GM21825 (cell line): ENCODE data around the gene TRAF7.
"Not testable (repeated sequence)": the region's sequence is repeated elsewhere in the genome, so short reads cannot be mapped to it uniquely, and the experiment has no call there.

ENCODE experiments used
- ATAC-seq: cut with Tn5 transposase; IDR thresholded peaks from one replicate; pipeline ENCODE4 v1.9.1; 2021; ENCODE audit warnings: mild to moderate bottlenecking, moderate library complexity; ENCODE audit not compliant: unreplicated experiment

Gene TRAF7

DNA sequence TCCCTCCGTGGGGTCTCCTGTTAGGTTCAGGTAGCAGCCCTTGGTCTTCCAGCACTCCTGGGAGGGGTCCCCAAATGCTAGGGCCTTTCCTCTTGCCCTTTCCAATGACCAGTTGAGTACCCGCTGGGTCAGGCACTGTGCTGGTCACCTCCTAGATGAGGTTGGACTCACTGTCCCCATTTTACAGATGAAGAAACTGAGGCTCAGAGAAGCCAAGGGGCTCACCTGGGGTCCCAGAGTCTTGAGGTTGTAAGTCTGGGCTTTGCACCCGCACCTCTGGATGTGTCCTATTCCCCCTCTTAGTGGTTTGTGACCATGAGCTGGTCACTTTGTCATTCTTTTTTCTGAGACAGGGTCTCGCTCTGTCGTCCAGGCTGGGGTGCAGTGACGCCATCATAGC is 42.2 kb downstream of the TRAF7 start:
- ATAC-seq = no peak

DNA sequence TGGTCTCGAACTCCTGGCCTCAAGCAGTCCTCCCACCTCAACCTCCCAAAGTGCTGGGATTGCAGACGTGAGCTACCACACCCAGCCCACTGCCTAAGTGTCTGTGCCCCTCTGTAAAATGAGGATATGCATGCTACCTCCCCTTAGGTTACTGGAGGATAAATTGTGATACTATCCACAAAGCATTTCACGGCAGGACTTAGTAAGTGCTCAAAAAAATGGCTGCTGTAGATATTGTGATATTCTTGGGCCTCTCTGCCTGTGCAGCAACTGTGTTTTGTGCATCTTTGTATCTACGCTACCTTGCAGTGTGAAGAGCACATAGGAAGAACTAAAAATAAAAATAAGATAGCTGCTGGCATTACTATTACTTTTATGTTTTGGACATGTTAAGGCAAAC is 42.7 kb downstream of the TRAF7 start:
- ATAC-seq = no peak

DNA sequence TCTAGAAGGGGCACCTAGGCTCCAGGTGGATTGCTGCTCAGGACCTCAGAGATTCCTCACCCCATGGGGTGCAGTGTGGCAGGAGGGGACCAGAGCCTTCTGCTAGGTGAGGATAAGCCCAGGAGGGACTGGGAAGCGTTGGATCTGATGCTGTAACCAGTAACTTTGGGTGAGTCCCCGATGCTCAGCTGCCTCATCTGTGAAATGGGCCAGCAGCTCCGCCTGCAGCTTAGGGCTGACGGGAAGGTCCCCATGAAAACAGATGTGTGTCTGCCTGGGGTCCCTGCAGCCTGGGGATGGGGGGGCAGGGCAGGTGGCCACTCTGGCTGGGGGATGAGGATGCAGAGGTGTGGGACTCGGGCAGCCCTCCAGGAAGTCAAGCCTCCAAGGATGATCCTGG is 43.5 kb downstream of the TRAF7 start:
- no peak for ATAC-seq

DNA sequence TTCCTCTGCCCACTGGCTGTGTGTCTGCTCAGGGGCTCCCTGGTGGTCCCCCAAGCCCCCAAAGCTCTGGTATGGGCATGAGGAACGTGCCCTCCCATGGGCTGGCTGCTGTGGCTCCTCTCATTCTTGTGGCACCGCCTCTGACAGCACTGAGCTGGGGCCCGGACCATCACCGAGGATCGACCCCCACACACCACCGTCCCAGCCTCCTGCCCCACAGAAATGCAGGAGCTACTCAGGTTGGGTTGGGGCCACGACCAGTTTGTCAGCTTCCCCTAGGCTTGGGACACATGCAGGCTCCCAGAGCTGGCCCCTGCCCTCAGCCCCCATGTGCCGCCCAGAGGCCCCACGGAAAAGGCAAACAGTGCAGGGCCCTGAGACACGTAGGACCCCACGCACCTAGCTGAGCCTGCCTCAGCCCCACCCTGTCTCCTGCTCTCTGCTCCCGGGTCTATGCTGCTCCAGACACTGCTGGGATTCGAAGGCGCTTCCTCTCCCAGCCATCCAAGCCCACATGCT is 44.1 kb downstream of the TRAF7 start:
- no peak for ATAC-seq

DNA sequence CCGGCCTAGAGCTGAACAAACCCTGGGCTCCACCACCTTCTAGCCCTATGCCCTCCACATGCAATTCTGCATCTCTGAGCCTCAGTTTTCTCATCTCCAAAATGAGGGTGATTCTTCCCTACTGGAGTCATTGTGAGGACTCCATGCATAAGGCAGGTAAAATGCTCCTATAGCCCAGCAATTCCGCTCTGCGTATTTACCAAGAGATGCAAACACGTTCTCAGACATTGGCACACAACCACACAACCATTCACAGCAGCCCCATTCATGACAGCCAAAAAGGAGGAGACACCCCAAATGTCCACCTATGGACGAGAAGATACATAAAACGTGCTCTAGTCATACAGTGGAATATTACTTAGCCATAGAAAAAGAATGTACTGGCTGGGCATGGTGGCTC is 44.7 kb downstream of the TRAF7 start:
- no peak for ATAC-seq

DNA sequence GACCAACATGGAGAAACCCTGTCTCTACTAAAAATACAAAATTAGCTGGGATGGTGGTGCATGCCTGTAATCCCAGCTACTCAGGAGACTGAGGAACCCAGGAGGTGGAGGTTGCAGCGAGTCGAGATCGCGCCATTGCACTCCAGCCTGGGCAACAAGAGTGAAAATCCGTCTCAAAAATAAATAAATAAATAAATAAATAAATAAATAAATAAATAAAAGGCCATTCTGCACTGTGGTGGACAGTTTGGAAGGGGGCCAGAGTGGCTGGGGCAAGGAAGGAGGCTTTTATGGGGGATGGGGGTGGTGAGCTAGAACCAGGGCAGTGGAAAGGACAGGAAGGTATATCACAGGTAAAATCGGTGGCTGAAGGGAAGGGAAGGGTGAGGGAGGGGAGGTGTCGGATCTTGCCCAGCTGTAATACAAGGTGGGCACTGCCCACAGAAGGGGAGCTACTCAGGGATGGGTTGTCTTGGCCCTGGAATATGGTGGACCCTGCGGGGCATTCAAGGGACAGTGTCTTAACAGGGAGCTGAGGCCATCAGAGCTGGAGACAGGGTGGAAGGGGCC is 47.6 kb downstream of the TRAF7 start:
- not testable (repeated sequence) for ATAC-seq

DNA sequence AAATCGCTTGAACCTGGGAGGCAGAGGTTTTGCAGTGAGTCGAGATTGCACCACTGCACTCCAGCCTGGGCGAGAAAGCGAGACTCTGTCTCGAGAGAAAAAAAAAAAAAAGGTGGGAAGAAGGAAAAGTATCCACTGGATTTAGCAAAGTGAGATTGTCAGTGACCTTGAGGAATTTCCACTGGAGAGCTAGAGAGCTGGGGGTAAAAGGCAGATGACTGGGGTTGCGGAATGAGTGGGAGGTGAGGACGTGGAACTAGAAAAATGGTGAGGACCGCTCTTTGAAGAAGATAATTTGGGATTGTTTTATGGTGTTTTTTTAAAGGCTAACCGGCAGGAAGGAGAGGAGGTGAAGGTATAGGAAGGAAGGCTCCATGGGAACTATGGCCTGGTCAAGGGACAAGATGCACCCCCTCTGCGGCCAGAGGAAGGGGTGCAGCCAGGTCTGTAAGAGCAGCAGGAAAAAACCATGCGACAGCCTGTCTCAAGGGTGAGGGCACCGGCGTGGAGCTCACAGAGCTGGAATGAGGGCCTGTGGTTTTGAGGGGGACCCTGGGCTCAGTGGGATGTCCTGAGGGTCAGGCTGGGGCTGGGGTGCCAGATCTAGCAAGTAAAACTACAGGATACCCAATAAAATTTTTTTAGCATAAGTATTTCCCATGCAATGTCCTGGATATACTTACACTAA is 49.0 kb downstream of the TRAF7 start:
- ATAC-seq = no peak

DNA sequence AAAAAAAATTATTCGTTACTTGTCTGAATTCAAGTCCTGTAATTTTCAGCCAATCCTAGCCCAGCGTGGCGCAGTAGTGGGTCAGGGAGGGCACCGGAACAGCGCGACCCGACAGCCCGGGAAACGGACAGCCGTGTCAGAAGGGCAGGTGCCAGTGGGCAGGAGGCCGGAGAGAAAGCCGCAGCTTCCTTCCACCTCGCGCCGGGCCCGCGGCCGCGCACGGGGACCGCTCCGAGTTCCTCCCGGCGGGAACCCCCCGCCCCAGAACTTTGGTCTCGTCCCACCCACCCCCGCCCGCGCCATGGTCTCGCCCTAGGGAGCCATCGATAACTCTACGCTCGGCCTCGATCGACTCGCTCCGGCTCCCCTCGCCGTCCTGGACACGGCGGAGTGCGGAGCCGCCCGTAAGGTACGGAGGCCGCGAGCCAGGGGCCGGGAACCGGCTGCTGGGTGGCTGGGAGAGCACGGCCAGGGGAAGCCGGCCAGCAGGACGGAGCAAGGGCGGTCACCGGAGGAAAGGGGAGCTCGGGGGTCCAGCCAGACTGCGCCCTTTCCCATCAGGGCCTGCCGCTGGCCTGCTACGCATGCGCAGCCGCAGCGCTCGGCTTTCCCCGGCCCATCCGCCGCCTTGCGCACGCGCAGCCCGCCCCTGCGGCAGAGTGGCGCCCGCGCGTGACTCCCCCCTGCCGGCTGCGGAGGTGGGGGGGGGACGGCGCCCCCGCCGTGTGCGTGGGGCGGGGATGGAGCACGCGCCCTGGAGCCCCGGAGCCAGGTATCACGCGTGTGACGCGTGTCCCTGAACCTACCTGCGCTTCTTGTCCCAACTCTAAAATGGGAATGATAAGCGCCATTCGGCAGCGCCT is 49.8 kb downstream of the TRAF7 start, which contains the start of gene MLST8:
MLST8 (plus strand) TSS at position 351 of the 863 bp plus-strand sequence. CDS start 632 bp downstream, outside the sequence.
- ATAC-seq = peak; percentile 53

DNA sequence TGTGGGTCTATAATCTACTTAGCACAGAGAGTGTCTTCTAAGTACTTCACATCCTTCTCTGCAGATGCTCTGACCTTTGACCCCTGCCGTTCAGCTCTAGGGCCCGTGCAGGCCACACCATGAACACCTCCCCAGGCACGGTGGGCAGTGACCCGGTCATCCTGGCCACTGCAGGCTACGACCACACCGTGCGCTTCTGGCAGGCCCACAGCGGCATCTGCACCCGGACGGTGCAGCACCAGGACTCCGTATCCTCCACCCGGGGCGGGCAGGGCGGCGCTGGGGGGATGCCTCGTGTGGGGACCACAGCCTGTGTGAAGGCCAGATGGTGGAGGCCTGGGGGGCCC is 50.4 kb downstream of the TRAF7 start:
- peak; percentile 13 for ATAC-seq

DNA sequence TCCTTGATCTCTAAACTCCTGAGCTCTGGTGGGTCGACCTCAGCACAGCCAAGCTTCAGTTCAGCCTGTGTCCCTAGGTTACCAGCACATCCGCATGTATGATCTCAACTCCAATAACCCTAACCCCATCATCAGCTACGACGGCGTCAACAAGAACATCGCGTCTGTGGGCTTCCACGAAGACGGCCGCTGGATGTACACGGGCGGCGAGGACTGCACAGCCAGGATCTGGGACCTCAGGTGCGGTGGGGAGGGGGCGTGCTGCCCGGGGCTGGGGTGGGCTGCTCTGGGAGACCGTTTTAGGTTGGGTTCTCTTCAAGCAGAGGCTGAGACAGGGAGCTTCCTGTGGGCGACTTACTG is 50.8 kb downstream of the TRAF7 start:
- peak; percentile 2 for ATAC-seq

DNA sequence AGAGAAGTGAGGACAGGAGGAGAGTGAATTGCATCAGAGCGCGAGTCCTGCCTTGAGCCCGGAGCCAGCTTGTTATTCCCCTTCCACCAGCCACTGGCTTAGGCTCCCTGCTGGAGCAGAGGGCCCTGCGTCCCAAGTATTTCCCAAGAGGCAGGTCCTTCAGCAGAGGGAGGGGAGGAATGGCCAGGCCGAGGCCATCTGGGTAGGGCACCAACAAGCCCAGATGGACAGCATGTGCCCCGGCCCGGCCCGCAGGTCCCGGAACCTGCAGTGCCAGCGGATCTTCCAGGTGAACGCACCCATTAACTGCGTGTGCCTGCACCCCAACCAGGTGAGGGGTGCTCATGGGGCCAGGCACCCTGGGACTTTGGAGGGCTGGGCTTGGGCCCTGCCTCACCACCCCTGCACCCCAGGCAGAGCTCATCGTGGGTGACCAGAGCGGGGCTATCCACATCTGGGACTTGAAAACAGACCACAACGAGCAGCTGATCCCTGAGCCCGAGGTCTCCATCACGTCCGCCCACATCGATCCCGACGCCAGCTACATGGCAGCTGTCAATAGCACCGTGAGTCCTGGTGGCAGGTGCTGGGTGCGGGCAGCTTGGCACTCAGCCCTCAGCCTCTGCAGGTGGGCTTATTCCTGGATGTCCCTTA is 51.3 kb downstream of the TRAF7 start:
- ATAC-seq = no peak

DNA sequence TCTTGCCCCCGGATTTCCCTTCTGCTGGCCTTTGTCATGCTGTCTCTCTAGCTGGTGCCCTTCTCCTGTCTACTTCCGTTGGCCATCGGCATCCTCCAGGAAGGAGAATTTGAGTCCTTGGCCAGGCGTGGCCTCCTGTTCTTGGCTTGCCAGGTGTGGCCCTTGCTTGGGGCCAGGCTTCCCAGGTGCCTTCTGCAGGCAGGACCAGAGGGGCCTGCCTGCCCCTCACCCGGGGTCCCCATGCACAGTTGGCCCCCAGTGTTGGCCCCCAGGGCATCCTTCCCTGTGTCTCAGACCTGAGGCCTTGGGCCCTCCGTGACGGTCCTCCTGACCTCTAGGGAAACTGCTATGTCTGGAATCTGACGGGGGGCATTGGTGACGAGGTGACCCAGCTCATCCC is 52.3 kb downstream of the TRAF7 start:
- no peak for ATAC-seq

DNA sequence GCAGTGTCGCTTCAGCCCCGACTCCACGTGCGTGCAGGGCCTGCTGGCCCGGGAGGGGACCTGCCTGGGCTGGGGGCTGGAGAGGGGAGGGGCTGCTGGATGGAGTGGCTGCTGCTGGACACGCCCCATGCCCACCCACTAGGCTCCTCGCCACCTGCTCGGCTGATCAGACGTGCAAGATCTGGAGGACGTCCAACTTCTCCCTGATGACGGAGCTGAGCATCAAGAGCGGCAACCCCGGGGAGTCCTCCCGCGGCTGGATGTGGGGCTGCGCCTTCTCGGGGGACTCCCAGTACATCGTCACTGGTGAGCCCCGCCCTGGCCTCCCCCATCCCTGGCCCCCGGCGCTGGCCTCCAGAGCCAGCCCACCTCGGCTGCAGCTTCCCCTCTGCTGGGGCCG is 52.7 kb downstream of the TRAF7 start:
- ATAC-seq = no peak

DNA sequence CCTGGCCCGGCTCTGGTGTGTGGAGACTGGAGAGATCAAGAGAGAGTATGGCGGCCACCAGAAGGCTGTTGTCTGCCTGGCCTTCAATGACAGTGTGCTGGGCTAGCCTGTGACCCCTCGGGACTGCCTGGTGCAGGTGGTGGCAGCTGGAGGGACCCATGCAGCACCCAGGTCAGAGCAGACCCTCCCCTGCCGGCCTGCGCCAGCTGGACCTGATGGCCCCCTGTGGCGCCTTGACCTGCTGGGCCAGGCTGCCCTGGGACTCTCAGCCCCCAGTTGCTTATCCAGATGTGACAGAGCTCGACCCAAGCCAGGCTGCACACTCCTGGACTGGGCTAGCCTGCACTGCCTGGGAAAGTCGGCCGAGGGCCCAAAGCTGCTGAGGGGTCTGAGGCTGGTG is 53.2 kb downstream of the TRAF7 start:
- no peak for ATAC-seq

DNA sequence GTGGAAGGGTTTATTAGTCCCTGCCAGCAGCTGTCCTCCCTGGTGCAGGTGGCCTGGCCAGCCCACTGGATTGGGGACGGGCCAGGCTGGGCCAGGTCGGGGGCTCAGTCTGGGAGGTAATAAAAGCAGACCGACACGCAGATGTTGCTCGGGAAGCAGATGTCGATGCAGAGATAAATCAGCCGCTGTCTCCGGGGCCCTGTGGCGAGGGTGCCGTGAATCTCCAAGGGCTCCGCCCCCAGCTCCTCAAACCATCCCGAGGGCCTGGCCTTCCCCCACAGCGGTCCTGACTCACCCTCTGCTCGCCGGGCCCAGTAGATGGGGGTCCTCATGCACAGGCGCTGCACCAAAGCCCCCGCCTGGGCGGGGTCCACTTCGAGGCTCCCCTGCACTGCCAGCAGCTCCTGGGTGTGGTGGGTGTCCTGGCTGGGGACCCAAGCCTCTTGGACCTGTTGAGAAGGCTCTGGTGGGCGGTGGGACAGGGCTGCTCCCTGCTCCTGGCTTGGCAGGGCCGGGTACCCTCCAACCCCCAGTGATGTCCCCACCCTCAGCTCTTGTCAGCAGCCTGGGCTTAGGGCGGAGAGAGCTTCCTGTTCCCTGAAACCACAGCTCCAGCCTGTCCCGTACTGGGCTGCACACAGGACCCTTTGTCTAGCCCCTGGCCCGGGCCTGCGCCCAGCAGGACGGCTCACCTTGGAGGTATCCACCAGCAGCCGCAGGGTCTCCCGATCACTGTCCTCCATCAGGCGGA is 53.9 kb downstream of the TRAF7 start:
- no peak for ATAC-seq

DNA sequence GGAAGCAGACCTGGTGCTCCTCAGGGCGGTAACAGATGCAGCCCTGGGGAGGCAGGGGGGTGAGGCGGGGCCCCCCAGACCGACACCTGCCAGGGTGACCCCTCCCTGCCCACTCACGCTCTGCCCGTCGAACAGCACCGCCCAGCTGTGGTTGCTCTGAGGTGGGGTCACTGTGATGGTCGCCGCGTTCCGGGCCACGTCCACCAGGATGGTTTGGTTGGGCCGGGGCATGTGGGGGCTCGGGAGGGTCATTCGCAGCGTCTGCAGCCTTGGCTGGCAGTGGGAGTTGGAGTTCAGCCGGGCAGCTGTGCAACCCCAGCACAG is 54.4 kb downstream of the TRAF7 start:
- no peak for ATAC-seq

DNA sequence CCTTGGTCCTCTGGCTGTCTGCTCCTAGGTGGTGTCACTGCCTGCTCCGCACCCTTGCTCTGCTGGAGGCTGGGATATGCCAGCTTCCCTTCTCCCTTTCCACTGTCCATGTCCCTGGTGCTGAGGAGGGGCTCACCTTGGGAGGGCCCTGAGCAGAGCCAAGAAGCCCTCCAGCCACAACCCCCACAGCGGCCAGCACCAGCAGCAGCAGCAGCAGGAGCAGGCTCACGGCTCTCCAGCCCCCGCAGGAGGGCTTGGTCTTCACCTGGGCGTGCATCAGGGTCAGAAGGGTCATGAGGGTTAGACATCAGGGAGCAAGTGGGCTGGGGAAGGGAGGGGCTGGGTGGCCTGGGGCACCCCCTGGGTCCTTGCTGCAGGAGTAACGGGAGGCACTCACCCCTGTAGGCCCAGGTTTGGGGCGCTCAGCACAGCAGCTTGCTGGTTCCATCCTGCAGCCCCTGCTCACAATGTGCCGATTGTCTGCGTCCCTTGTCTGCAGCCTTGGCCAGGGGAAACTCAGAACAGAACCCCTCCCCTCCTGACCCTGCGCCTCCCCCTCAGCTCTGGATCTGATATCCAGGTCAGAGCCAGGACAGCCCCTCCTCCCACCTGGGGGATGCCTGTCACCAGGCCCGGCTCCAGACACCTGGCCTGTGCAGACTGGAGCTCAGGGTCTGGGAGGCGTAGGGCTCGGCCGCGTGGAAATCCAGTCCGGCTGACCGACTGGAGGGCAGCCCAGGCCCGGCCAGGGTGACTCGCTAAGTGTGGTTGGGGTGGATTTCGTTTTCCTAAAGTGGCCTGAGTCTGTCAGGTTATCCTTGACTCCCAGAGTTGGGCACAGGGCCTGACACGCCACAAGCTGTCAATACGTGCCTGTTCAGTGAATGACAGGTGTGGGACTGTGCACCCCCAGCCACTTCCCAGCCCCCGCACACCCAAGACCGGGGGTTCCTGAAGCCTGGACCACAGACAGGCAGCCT is 55.1 kb downstream of the TRAF7 start, which contains the start of gene BRICD5:
BRICD5 (minus strand) TSS at position 478 of the 980 bp plus-strand sequence; CDS start at position 448, 30 bp downstream.
- no peak for ATAC-seq

DNA sequence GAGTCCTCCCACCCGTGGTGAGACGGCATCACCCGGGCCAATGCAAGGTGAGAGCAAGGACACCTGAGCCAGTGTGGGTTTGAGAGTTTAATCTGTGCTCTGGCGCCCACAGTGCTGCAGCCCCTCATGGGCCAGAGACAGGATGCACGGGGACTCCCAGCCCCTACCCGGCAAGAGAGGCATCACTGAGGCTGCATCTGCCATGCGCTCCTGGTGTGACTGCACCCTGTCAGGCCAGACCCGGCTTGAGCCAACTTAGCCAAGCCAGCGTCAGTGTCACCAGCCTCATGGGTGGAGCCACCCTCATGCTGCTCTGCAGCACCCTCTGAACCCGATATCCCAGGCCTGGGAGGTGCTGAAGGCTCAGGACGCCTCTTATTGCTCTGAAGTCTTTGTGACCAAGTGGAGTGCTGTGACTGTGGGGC is 56.4 kb downstream of the TRAF7 start:
- no peak for ATAC-seq
